CD4-positive, alpha-beta T cell treated with Interleukin-2 at 100 ng/mL for 4 hours (primary cell): ENCODE results near the gene UPF2.

Experiments used
- DNase-seq: peaks from one replicate; pipeline ENCODE4 v3.0.0-alpha.2; 2020; ENCODE audit warnings: low spot score

Gene UPF2

GRCh38 chr10:11884706-11885423 is 157.7 kb downstream of the UPF2 start:
- no peak for DNase-seq

- DNase-seq, result no peak
Measured at GRCh38 chr10:11882646-11883375, 159.8 kb downstream of the UPF2 start.

- no peak for DNase-seq
Measured at GRCh38 chr10:11881477-11882417, 160.9 kb downstream of the UPF2 start.

GRCh38 chr10:11881030-11881476 is 161.6 kb downstream of the UPF2 start:
- no peak for DNase-seq

GRCh38 chr10:11880151-11881029 is 162.2 kb downstream of the UPF2 start:
- no peak for DNase-seq

- no peak for DNase-seq
Measured at GRCh38 chr10:11879387-11880094, 163.1 kb downstream of the UPF2 start.

GRCh38 chr10:11878776-11879175 is 163.8 kb downstream of the UPF2 start:
- DNase-seq, result no peak

- no peak for DNase-seq
Measured at GRCh38 chr10:11877591-11877905, 165.1 kb downstream of the UPF2 start.

GRCh38 chr10:11876805-11877590 is 165.6 kb downstream of the UPF2 start:
- no peak for DNase-seq

GRCh38 chr10:11876324-11876723 is 166.3 kb downstream of the UPF2 start:
- DNase-seq, result no peak

- DNase-seq, result no peak
Measured at GRCh38 chr10:11875494-11876281, 166.9 kb downstream of the UPF2 start.

- DNase-seq, result no peak
Measured at GRCh38 chr10:11874568-11875493, 167.8 kb downstream of the UPF2 start.

GRCh38 chr10:11871466-11871865 is 171.1 kb downstream of the UPF2 start:
- no peak for DNase-seq

- no peak for DNase-seq
Measured at GRCh38 chr10:11870900-11871400, 171.7 kb downstream of the UPF2 start.

GRCh38 chr10:11870461-11870780 is 172.2 kb downstream of the UPF2 start:
- no peak for DNase-seq
